HepG2 (cell line): Measurements from ENCODE around the gene BRD2. TPM values are rescaled to one million over a fixed set of nuclear protein-coding genes. Genes with fewer than 3 reads are reported as not detected.

Experiments
- ATAC-seq: fragments of 200-7000 bp; cut with Tn5 transposase; 3 replicates; pipeline ENCODE4 v1.9.1; 2020; ENCODE audit warnings: mild to moderate bottlenecking, moderate library complexity
- BruUV-seq: library from RNA; stranded (reverse); fragments of 400-500 nt; replicated peaks from 2 replicates; lab custom pipeline; 2021; lab: Mats Ljungman, UMichigan
- CTCF ChIA-PET: fragments of 300-600 bp; formaldehyde crosslinking; extraction: SDS; loops from one replicate; lab custom pipeline; 2021; ENCODE audit warnings: low total read pairs, inconsistent platforms, low intra/inter-chr PET ratio; lab: Yijun Ruan, JAX
- POLR2A ChIA-PET: fragments of 350-600 bp; sonication (Branson Sonifier 250); formaldehyde crosslinking; loops from one replicate; lab custom pipeline; 2020; ENCODE audit warnings: antibody characterized with exemption, inconsistent platforms; lab: Yijun Ruan, JAX
- DNase-seq: peaks from one replicate; pipeline ENCODE4 v3.0.0-alpha.2; 2015; ENCODE audit warnings: low spot score
- FAIRE-seq: peaks from 3 replicates; lab custom pipeline; 2011; peaks lifted over from hg19 to GRCh38; lab: Jason Lieb, UNC
- H2AFZ ChIP-seq: one replicate; pipeline ENCODE4 v1.6.1; 2011; ENCODE audit warnings: low read length, inconsistent platforms
- H3K27ac ChIP-seq: fragments of 300-600 bp; 3 replicates; pipeline ENCODE4 v1.8.0; 2011; ENCODE audit warnings: mixed run types, mild to moderate bottlenecking, mixed read lengths, low read length, inconsistent platforms; ENCODE audit not compliant: insufficient read depth; ENCODE audit errors: extremely low read length
- H3K27me3 ChIP-seq, 2 experiments: fragments of 200-600 bp in 1 of 2; 2 replicates in 1 of 2; 3 replicates in 1 of 2; pipeline versions ENCODE4 v1.6.0 to v1.8.0; 2011; ENCODE audit warnings: low read length in 2 of 2, mild to moderate bottlenecking in 2 of 2, moderate library complexity in 2 of 2, inconsistent platforms in 1 of 2; ENCODE audit not compliant: insufficient read depth in 2 of 2, control insufficient read depth in 1 of 2
- H3K36me3 ChIP-seq, 2 experiments: fragments of 200-600 bp in 1 of 2; replicated peaks in 1 of 2; 2 replicates in 1 of 2; 3 replicates in 1 of 2; pipeline versions ENCODE4 v1.5.1 to v1.8.0; 2011; ENCODE audit warnings: low read length in 2 of 2, inconsistent platforms in 1 of 2; ENCODE audit not compliant: insufficient read depth in 2 of 2, control insufficient read depth in 1 of 2
- H3K4me1 ChIP-seq: 2 replicates; pipeline ENCODE4 v1.5.1; 2012; ENCODE audit warnings: low read length, inconsistent platforms; ENCODE audit not compliant: insufficient read depth
- H3K4me2 ChIP-seq: 2 replicates; pipeline ENCODE4 v1.6.0; 2011; ENCODE audit warnings: low read depth, low read length, inconsistent platforms
- H3K4me3 ChIP-seq, 3 experiments: fragments of 200-600 bp in 1 of 3; sonication (generic), shearing (Covaris generic) in 1 of 3; replicated peaks in 1 of 3; 2 replicates each; pipeline ENCODE4 v1.5.1; 2011 to 2016; ENCODE audit warnings: low read length in 3 of 3, inconsistent platforms in 2 of 3, low read depth in 2 of 3, mild to moderate bottlenecking in 2 of 3, control low read depth in 1 of 3, mixed read lengths in 1 of 3; ENCODE audit not compliant: insufficient read depth in 1 of 3
- H3K79me2 ChIP-seq: one replicate; pipeline ENCODE4 v1.6.1; 2011; ENCODE audit warnings: low read length, inconsistent platforms; ENCODE audit not compliant: insufficient read depth
- H3K9ac ChIP-seq: 2 replicates; pipeline ENCODE4 v1.6.0; 2011; ENCODE audit warnings: mild to moderate bottlenecking, low read depth, low read length, inconsistent platforms; ENCODE audit not compliant: insufficient read depth
- H3K9me3 ChIP-seq: 2 replicates; pipeline ENCODE4 v1.5.1; 2012; ENCODE audit warnings: mild to moderate bottlenecking, low read length
- H4K20me1 ChIP-seq: 2 replicates; pipeline ENCODE4 v1.6.0; 2011; ENCODE audit warnings: inconsistent platforms, mild to moderate bottlenecking, low read length, moderate library complexity; ENCODE audit not compliant: insufficient read depth
- CENPBD1 ChIP-seq: sonication (generic); formaldehyde crosslinking; IDR thresholded peaks from 2 replicates; pipeline ENCODE4 v1.8.0; 2022; ENCODE audit warnings: missing genetic modification reagents, low read depth, mild to moderate bottlenecking, borderline replicate concordance
- DMTF1 ChIP-seq: sonication (generic); formaldehyde crosslinking; IDR thresholded peaks from 2 replicates; pipeline ENCODE4 v1.4.0; 2020; ENCODE audit warnings: mild to moderate bottlenecking, missing genetic modification reagents
- DR1 ChIP-seq: sonication (generic); formaldehyde crosslinking; IDR thresholded peaks from 2 replicates; pipeline ENCODE4 v1.8.0; 2021; ENCODE audit warnings: mild to moderate bottlenecking, missing genetic modification reagents, inconsistent platforms
- HOXA9 ChIP-seq: sonication (generic); formaldehyde crosslinking; IDR thresholded peaks from 2 replicates; pipeline ENCODE4 v1.8.1; 2022; ENCODE audit warnings: missing genetic modification reagents, mild to moderate bottlenecking, moderate library complexity, borderline replicate concordance
- KAT7 ChIP-seq: IDR thresholded peaks from 2 replicates; pipeline ENCODE4 v1.6.1; 2018; ENCODE audit warnings: borderline replicate concordance, missing compliant biosample characterization
- PRDM10 ChIP-seq: sonication (generic); formaldehyde crosslinking; IDR thresholded peaks from 2 replicates; pipeline ENCODE4 v1.4.0; 2020; ENCODE audit warnings: low read depth, missing genetic modification reagents
- PRMT3 ChIP-seq: sonication (generic); formaldehyde crosslinking; IDR thresholded peaks from 2 replicates; pipeline ENCODE4 v1.8.1; 2022; ENCODE audit warnings: low read depth, mild to moderate bottlenecking, moderate library complexity, missing genetic modification reagents, borderline replicate concordance
- RXRA ChIP-seq: sonication (generic); formaldehyde crosslinking; IDR thresholded peaks from 2 replicates; pipeline ENCODE4 v1.5.1; 2020; ENCODE audit warnings: missing genetic modification reagents
- SRSF1 ChIP-seq: fragments of 200-400 bp; formaldehyde crosslinking; optimal IDR thresholded peaks from 2 replicates; pipeline ENCODE3; 2017; ENCODE audit warnings: mild to moderate bottlenecking, low read depth, low read length, moderate library complexity
- XRCC5 ChIP-seq: fragments of 200-400 bp; formaldehyde crosslinking; optimal IDR thresholded peaks from 2 replicates; pipeline ENCODE3; 2017; ENCODE audit warnings: mild to moderate bottlenecking, low read length
- ZBTB49 ChIP-seq: sonication (generic); formaldehyde crosslinking; IDR thresholded peaks from 2 replicates; pipeline ENCODE4 v1.4.0; 2020; ENCODE audit warnings: missing genetic modification reagents, borderline replicate concordance
- ZNF816 ChIP-seq: sonication (generic); formaldehyde crosslinking; IDR thresholded peaks from 2 replicates; pipeline ENCODE4 v1.8.0; 2022; ENCODE audit warnings: missing genetic modification reagents, mild to moderate bottlenecking, borderline replicate concordance
- ZSCAN9 ChIP-seq: IDR thresholded peaks from 2 replicates; pipeline ENCODE4 v1.6.1; 2016; ENCODE audit warnings: borderline replicate concordance
- WGBS: methylation state at CpG from one replicate; pipeline ENCODE4 v1.1.6; 2017; ENCODE audit warnings: low lambda C conversion rate; 5-methylcytosine and 5-hydroxymethylcytosine counted together
- in situ Hi-C: cut with HindIII; loops from 2 replicates; pipeline ENCODE4 v1.10.0; 2017; ENCODE audit warnings: low pct_unique_long_range_greater_than_20kb; ENCODE audit not compliant: extremely low pct_ligation_motif_present
- intact Hi-C: fragments of 100-400 bp; cut with micrococcal nuclease; formaldehyde crosslinking; loops from one replicate; pipeline ENCODE4 v1.10.0; 2022; ENCODE audit not compliant: unreplicated experiment
- polyA plus RNA-seq, 8 experiments: library from polyadenylated mRNA; depleted of rRNA in 3 of 8; stranded (reverse) in 7 of 8; unstranded in 1 of 8; fragments of >200 nt; fragmentation: Illumina TruSeq in 4 of 8; extraction: Trizol in 4 of 8; gene quantifications; 2 replicates each; pipeline versions ENCODE4 v1.2.1 to v1.2.3, GENCODE V29; 2011 to 2016; ENCODE audit warnings: low read depth in 4 of 8, missing spikeins in 1 of 8, mixed read lengths in 1 of 8; ENCODE audit not compliant: insufficient read depth in 1 of 8
- total RNA-seq, 5 experiments: library from RNA; depleted of rRNA; stranded (reverse); fragments of >200 nt; fragmentation: Illumina TruSeq; extraction: Trizol; gene quantifications; 2 replicates each; pipeline ENCODE4 v1.2.3, GENCODE V29; 2016; ENCODE audit warnings: low read depth in 1 of 5
- TF ChIP-seq, protein P1 (sequence below): sonication (generic); formaldehyde crosslinking; conservative IDR thresholded peaks from 2 replicates; pipeline ENCODE4 v1.8.0; 2022; ENCODE audit warnings: missing genetic modification reagents

The BRD2 gene
- total and polyA plus RNA-seq, 2 of the 13 experiments (the other 11 are each of a cell fraction or from before 2014, with no cell fraction given), result 143 to 202 TPM

DNA sequence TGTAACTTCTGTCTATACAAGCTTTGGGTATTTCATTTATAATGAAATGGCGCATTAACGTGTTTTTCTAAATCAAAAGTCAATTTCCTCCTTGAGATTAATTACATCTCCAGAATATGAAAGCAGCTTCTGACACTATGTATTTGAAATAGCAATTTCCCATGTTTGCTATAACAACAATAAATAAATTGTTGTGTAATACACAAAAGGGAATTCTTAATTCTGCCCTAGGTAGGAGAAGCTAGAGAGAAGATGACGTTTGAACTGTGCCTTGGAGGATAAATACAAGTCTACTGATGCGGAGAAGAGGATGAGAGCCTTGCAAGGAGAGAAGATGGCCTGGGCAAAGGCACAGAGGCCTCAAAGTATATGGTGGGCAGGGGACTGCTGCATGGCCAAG, 48.6 kb downstream of the BRD2 start:
- no peak for FAIRE-seq
- ATAC-seq, result no peak
- no peak overlapping the region for H3K4me3 ChIP-seq
- ChIA-PET POLR2A (no interaction called here), CTCF (no interaction called here)
- no peaks in the 10 kb centered on the region for H3K4me1 ChIP-seq
- no peaks in the 10 kb centered on the region for H4K20me1 ChIP-seq
- in situ Hi-C loops, result loop anchor here (5.0 to 10.0 kb wide), 3 partner anchors 65 to 230 kb away; no protein-coding TSS in a partner anchor
- intact Hi-C loops, result no loop called here
- H3K4me2 ChIP-seq, result no peak overlapping the region
- WGBS, result 44% methylated on average over 4 of the region's 4 CpGs
- no peaks in the 10 kb centered on the region for H3K36me3 ChIP-seq
- peaks cover 1 to 50% of the 10 kb centered on the region in 2 experiments; a peak in 3 of 5 replicates for H3K27me3 ChIP-seq
- H3K9ac ChIP-seq, result no peak overlapping the region
- H3K79me2 ChIP-seq, result no peaks in the 10 kb centered on the region
- no peak overlapping the region for H2AFZ ChIP-seq
- no peaks in the 10 kb centered on the region for H3K9me3 ChIP-seq
- no peak overlapping the region for H3K27ac ChIP-seq
- no peak for DNase-seq
- no TSS peak for BruUV-seq
- TF ChIP-seq PRMT3 (CRISPR knock-in tag), result no peak
- no peak for TF ChIP-seq RXRA (CRISPR knock-in tag)
- no peak for TF ChIP-seq DR1
- TF ChIP-seq ZSCAN9, result no peak
- TF ChIP-seq ZBTB49 (CRISPR knock-in tag), result no peak
- TF ChIP-seq SRSF1, result no peak
- no peak for TF ChIP-seq XRCC5
- TF ChIP-seq DMTF1 (CRISPR knock-in tag), result no peak
- TF ChIP-seq HOXA9 (CRISPR knock-in tag), result no peak
- no peak for TF ChIP-seq PRDM10 (CRISPR knock-in tag)
- TF ChIP-seq KAT7, result no peak
- TF ChIP-seq, protein P1, sequence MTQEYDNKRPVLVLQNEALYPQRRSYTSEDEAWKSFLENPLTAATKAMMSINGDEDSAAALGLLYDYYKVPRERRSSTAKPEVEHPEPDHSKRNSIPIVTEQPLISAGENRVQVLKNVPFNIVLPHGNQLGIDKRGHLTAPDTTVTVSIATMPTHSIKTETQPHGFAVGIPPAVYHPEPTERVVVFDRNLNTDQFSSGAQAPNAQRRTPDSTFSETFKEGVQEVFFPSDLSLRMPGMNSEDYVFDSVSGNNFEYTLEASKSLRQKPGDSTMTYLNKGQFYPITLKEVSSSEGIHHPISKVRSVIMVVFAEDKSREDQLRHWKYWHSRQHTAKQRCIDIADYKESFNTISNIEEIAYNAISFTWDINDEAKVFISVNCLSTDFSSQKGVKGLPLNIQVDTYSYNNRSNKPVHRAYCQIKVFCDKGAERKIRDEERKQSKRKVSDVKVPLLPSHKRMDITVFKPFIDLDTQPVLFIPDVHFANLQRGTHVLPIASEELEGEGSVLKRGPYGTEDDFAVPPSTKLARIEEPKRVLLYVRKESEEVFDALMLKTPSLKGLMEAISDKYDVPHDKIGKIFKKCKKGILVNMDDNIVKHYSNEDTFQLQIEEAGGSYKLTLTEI (CRISPR knock-in tag), result no peak
- no peak for TF ChIP-seq ZNF816 (CRISPR knock-in tag)
- no peak for TF ChIP-seq CENPBD1
